Measurements from ENCODE around the gene HMMR.

DNA sequence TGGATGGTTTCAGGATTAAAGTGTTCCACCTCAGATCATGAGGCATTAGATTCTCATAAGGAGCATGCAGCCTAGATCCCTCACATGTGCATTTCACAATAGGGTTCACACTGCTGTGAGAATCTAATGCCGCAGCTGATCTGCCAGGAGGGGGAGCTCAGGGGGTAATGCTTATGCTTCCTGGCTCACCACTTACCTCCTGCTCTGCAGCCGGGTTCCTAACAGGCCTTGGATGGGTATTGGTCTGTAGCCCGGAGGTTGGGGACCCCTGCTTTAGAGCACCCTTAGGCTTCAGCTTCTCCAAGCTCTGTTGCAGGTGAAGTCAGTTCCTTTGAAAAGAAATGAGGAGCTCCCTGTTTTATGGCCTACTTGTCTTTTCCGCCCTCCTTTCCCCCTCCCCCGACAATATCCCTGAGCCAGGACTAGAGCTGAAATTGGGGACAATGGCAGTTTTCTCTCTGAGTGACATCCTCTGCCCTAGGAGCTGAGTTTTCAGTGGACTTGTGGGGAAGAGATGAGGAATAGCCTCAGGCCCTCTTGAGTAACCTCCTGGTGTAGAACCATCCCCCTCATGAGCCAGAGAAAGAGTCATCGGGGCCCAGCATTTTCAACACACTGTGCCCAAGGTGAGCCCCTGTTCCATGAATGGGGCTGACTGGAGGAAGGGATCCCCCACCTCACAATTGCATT is 28.8 kb downstream of the HMMR start:
- TF ChIP-seq, protein P1, sequence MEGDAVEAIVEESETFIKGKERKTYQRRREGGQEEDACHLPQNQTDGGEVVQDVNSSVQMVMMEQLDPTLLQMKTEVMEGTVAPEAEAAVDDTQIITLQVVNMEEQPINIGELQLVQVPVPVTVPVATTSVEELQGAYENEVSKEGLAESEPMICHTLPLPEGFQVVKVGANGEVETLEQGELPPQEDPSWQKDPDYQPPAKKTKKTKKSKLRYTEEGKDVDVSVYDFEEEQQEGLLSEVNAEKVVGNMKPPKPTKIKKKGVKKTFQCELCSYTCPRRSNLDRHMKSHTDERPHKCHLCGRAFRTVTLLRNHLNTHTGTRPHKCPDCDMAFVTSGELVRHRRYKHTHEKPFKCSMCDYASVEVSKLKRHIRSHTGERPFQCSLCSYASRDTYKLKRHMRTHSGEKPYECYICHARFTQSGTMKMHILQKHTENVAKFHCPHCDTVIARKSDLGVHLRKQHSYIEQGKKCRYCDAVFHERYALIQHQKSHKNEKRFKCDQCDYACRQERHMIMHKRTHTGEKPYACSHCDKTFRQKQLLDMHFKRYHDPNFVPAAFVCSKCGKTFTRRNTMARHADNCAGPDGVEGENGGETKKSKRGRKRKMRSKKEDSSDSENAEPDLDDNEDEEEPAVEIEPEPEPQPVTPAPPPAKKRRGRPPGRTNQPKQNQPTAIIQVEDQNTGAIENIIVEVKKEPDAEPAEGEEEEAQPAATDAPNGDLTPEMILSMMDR (IDR thresholded peaks at IDR 0.05): no peak
- no peak for TF ChIP-seq EZH2 (IDR thresholded peaks at IDR 0.05; ENCODE audit: borderline replicate concordance, insufficient read depth, low read depth, low read length, poor library complexity, severe bottlenecking)
